ENCODE measurements around the gene ITPRIPL1.

DNA sequence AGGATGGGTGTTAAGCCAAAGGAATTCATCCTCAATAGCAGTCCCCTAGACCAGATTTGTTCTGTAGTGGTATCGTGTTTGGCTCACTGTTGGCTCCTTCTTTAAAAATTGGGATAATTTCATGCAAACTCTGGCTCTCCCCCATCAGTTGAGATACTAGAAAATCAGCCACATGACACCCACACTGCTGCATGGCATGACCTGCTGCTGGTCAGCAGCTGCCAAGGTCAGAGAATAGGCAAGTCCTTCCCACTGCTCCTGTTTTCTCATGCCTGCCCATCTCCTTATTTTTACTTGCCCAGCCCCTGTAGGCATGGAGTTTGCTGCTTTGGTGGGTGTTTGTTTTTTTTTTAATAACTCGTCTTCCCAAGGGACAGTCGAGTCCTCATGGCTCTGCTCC, 18.7 kb upstream of the ITPRIPL1 start:
- TF ChIP-seq CHD1 (IDR thresholded peaks at IDR 0.05; ENCODE audit: low read depth, low read length) (no peak), POLR2A (IDR thresholded peaks at IDR 0.05; ENCODE audit: low read depth, low read length) (no peak), CTCF (conservative IDR thresholded peaks at IDR 0.05; ENCODE audit: low read depth, low read length) (no peak), RAD21 (IDR thresholded peaks at IDR 0.05; ENCODE audit: low read length) (no peak), SMC3 (IDR thresholded peaks at IDR 0.05; ENCODE audit: low read depth, low read length) (no peak), CEBPB (IDR thresholded peaks at IDR 0.05; ENCODE audit: low read depth, low read length) (no peak), NFE2L2 (IDR thresholded peaks at IDR 0.05; ENCODE audit: low read depth, low read length) (no peak), MAFK (IDR thresholded peaks at IDR 0.05; ENCODE audit: low read depth, low read length) (no peak), RFX5 (IDR thresholded peaks at IDR 0.05; ENCODE audit: low read depth, low read length) (no peak), BHLHE40 (IDR thresholded peaks at IDR 0.05; ENCODE audit: low read depth, low read length) (no peak), FOS (IDR thresholded peaks at IDR 0.05; ENCODE audit: low read depth, low read length) (no peak), MAZ (IDR thresholded peaks at IDR 0.05; ENCODE audit: borderline replicate concordance, low read depth, low read length) (no peak)
- TF ChIP-seq, protein P1, sequence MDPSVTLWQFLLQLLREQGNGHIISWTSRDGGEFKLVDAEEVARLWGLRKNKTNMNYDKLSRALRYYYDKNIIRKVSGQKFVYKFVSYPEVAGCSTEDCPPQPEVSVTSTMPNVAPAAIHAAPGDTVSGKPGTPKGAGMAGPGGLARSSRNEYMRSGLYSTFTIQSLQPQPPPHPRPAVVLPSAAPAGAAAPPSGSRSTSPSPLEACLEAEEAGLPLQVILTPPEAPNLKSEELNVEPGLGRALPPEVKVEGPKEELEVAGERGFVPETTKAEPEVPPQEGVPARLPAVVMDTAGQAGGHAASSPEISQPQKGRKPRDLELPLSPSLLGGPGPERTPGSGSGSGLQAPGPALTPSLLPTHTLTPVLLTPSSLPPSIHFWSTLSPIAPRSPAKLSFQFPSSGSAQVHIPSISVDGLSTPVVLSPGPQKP (IDR thresholded peaks at IDR 0.05; ENCODE audit: borderline replicate concordance, low read depth, low read length): no peak
